ENCODE measurements around the gene FBXW11.

DNA sequence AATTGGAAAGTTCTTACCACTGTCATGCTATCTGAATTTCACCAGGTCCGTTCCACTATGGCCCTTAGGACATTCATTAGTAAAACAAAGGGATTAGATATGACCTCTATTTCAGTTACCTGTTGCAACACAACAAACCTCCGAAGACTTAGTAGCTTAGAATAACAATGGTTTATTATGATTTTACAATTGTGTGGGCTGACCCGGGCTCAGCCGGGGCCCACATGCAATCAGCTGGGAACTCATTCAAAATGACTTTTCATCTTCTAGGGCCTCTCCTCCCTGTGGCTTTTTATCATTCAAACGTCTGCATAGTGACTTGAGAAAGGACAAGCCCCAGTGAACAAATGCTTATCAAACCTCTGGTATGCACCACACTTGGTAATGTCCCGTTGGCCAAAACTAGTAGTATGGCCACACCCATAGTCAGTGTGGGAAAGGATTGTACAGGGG is 2.3 kb upstream of the FBXW11 start:
- no peak for TF ChIP-seq CTCF (IDR thresholded peaks at IDR 0.05; ENCODE audit: insufficient read depth, low read length)
- no peak for TF ChIP-seq GABPA (IDR thresholded peaks at IDR 0.05; ENCODE audit: low read depth)
- TF ChIP-seq POLR2AphosphoS5 (IDR thresholded peaks at IDR 0.05; ENCODE audit: low read depth), result no peak
- no peak for TF ChIP-seq SPI1 (IDR thresholded peaks at IDR 0.05; ENCODE audit: borderline replicate concordance, low read depth)
- TF ChIP-seq, protein P1, sequence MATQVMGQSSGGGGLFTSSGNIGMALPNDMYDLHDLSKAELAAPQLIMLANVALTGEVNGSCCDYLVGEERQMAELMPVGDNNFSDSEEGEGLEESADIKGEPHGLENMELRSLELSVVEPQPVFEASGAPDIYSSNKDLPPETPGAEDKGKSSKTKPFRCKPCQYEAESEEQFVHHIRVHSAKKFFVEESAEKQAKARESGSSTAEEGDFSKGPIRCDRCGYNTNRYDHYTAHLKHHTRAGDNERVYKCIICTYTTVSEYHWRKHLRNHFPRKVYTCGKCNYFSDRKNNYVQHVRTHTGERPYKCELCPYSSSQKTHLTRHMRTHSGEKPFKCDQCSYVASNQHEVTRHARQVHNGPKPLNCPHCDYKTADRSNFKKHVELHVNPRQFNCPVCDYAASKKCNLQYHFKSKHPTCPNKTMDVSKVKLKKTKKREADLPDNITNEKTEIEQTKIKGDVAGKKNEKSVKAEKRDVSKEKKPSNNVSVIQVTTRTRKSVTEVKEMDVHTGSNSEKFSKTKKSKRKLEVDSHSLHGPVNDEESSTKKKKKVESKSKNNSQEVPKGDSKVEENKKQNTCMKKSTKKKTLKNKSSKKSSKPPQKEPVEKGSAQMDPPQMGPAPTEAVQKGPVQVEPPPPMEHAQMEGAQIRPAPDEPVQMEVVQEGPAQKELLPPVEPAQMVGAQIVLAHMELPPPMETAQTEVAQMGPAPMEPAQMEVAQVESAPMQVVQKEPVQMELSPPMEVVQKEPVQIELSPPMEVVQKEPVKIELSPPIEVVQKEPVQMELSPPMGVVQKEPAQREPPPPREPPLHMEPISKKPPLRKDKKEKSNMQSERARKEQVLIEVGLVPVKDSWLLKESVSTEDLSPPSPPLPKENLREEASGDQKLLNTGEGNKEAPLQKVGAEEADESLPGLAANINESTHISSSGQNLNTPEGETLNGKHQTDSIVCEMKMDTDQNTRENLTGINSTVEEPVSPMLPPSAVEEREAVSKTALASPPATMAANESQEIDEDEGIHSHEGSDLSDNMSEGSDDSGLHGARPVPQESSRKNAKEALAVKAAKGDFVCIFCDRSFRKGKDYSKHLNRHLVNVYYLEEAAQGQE (IDR thresholded peaks at IDR 0.05; ENCODE audit: insufficient replicate concordance, low read depth), result no peak
